HG03558 (cell line): ENCODE data around the gene CYP2S1.
"Not testable (repeated sequence)": the region's sequence is repeated elsewhere in the genome, so short reads cannot be mapped to it uniquely, and the experiment has no call there.

ENCODE experiments used
- ATAC-seq: cut with Tn5 transposase; IDR thresholded peaks from one replicate; pipeline ENCODE4 v1.9.1; 2021; ENCODE audit warnings: moderate number of reproducible peaks; ENCODE audit not compliant: unreplicated experiment; ENCODE audit errors: extremely low read depth

The CYP2S1 gene

GRCh38 chr19:41192574-41193429 lies at the start of gene CYP2S1:
Gene CYP2S1, plus strand, starts transcription at chr19:41193219. Its CDS starts 46 bp downstream, at chr19:41193265.
- ATAC-seq = no peak

- ATAC-seq = no peak
These were observed 48.6 kb upstream of the CYP2S1 start for GRCh38 chr19:41144403-41144802.

- ATAC-seq = no peak
These were observed 43.2 kb upstream of the CYP2S1 start for GRCh38 chr19:41149831-41150230.

- ATAC-seq = not testable (repeated sequence)
These were observed 42.0 kb upstream of the CYP2S1 start for GRCh38 chr19:41150986-41151385.

DNA sequence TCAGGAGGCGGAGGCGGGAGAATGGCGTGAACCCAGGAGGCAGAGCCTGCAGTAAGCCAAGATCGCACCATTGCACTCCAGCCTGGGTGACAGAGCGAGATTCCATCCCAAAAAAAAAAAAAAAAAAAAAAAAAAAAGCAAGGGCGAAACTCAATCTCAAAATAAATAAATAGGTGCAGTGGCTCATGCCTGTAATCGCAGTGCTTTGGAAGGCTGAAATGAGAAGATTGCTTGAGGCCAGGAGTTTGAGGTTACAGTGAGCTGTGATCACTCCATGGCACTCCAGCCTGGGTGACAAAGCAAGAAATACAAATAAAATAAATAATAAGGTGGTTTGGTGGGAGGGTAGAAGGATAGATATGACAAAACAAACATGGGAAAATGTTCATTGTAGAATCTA lies 39.0 kb upstream of the CYP2S1 start:
- ATAC-seq = no peak

DNA sequence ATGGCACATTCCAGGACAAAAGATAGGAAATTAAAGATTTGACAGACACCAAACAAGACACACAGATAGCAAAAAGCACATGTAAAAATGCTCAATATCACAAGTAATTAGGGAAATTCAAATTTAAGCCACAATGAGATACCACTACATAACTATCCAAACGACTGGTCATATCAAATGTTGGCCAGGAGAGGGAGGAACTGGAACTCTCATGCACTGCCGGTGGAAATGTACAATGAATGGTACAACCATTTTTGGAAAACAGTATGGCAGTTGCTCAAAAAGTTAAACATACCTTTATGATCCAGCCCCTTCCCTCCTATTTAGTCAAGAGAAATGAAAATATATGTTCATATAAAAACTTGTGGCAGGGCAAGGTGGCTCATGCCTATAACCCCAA lies 36.8 kb upstream of the CYP2S1 start:
- ATAC-seq = no peak

- no peak for ATAC-seq
These were observed 33.1 kb upstream of the CYP2S1 start for GRCh38 chr19:41159881-41160280.

DNA sequence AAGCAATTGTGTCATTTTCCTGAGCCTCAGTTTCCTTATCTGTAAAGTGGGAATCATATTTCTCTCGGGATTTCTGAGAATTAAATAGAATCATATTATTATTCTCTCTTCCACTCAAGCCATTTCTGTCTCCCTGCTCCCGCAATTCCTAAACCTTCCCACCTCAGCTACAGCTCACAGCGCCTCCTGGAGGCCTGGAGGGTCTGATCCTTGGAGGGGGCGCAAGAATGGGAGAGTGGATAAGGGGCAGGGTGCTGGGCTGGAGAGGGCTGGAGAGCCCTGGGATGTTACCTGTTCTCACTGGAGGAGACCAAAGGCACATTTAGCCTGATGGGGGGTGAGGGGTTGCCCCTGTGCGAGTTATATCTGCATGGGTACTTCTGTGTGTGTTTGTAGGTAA lies 31.1 kb upstream of the CYP2S1 start:
- no peak for ATAC-seq

DNA sequence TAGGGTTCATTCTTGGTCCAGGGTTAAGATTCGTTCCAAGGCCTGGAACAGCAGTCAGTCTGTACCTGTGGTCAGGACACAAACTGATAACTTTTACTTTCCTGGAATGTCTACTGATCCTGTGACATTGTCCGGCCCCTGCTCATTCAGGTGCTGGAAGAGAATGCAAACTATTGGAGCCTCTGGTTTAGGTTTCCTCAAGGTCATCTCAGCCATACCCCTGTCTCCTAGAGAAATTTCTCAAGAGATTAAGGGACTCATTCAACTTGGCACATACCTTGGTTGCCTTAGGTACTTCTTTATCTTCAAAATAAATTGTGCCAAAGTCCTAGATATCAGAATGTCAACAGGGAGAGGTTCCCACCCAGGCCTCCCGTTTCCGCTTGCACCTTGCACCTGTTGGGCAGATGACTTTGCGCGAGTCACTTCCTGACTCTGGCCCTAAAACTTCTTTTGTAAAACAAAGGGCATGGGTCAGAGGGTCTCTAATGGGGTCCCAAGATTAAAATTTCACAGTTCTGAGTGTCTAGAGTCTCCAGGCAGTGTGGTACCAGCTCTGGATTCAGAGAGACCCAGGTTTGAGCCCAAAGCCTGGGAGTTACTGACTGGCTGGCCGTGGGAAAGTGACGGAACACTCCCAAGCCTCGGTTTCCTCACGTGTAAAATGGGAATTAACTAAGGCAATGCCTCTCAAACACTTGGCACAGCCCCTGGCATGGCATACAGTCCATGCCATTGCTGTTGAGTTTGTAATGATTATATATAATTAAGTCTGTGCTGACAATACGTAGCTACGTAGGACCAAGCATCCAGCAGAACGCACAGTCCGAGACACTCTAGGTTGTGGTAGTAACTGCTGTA lies 25.8 kb upstream of the CYP2S1 start:
- no peak for ATAC-seq

DNA sequence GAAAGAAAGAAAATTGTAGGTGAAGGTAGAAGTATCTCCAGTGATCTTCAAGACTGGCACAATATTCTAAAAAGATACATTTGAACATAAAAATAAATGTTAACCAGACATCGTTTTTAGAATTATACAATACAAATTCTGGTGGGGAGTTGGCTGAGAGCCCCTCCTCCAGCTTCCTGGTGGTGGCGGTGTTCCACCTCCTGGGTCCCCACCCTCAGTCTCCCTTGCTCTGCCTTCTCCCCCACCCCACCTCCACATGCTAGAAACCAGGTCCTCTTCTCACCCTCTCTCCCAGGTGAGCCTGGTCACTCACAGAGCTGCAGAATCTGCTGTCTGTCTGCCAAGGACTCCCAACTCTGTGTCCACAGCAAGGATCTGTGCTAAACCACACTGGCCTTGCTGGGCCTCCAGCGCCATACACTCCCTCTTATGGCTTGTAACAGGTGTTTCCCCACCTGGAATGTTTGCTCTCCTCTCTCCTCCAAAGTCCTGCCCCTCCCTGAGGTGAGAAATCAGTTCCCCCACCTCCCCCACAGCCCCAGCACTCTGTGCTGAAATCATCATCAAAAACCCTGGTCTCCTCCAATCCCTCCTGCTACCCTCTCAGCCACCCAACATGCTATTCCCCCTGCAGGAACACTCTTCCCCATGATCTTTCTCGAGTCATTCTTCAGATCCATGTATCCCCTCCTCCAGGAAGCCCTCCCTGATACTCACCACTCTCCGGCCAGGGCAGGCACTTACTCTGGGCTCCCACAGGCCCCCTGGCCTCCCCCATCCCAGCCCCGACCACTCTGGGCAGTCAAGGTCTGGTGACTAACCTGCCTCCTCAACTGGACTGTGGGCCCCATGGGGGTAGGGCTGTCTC lies 20.5 kb upstream of the CYP2S1 start:
- ATAC-seq = no peak

- ATAC-seq = no peak
These were observed 18.6 kb upstream of the CYP2S1 start for GRCh38 chr19:41174297-41174928.

- ATAC-seq = no peak
These were observed 16.9 kb upstream of the CYP2S1 start for GRCh38 chr19:41175801-41176777.

DNA sequence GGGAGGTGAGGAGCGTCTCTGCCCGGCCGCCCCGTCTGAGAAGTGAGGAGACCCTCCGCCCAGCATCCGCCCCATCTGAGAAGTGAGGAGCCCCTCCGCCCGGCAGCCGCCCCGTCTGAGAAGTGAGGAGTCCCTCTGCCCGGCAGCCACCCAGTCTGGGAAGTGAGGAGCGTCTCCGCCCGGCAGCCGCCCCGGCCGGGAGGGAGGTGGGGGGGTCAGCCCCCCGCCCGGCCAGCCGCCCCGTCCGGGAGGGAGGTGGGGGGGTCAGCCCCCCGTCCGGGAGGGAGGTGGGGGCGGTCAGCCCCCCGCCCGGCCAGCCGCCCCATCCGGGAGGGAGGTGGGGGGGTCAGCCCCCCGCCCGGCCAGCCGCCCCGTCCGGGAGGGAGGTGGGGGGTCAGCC lies 12.8 kb upstream of the CYP2S1 start:
- not testable (repeated sequence) for ATAC-seq

DNA sequence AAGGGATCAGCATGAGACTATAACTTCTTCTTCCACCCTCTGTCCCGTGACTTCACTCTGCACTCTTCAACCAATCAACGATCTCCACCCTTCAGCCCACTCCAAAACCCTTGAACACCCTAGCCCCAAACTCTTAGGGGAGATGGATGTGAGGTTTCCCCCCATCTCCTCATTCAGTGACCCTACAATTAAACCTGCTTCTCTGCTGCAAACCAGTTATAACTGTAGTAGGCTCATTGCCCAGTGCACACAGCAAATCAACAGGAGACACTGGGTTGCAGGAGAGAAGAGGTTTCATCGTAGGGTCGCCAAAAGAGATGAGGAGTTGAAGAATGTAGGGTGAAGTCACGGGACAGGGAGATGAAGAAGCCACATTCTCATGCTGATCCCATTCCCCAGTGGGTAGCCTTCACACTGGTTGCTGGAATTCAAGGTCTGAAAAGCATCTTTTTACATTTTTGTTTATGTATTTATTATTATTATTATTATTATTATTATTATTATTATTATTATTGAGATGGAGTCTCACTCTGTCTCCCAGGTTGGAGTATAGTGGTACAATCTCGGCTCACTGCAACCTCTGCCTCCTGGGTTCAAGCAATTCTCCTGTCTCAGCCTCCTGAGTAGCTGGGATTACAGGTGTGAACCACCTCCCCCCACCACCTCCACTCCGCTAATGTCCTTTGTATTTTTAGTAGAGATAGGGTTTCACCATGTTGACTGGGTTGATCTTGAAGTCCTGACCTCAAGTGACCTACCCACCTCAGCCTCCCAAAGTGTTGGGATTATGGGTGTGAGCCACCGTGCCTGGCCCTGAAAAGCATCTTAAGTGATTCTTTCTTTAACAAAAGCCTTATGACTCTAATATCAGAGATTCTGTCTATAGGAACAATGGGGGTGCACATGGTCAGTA lies 5.8 kb upstream of the CYP2S1 start:
- no peak for ATAC-seq

DNA sequence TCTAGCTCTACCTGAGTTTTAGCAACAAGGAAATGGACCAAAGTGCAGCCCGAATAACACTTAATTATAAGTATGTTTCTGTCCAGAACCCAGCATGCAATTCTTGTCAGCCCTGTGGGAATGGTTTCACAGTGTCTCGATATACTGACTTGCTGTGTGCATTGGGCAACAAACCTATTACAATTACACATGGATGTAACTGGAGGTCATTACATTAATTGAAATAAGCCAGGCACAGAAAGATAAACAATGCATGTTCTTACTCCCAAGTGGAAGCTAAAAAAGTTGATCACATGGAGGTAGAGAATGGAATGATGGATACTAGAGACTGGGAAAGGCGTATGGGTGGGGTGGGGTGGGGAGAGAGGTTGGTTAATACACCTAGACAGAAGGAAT lies 5.1 kb upstream of the CYP2S1 start:
- no peak for ATAC-seq

- ATAC-seq = no peak
These were observed 3.5 kb upstream of the CYP2S1 start for GRCh38 chr19:41189425-41190065.

DNA sequence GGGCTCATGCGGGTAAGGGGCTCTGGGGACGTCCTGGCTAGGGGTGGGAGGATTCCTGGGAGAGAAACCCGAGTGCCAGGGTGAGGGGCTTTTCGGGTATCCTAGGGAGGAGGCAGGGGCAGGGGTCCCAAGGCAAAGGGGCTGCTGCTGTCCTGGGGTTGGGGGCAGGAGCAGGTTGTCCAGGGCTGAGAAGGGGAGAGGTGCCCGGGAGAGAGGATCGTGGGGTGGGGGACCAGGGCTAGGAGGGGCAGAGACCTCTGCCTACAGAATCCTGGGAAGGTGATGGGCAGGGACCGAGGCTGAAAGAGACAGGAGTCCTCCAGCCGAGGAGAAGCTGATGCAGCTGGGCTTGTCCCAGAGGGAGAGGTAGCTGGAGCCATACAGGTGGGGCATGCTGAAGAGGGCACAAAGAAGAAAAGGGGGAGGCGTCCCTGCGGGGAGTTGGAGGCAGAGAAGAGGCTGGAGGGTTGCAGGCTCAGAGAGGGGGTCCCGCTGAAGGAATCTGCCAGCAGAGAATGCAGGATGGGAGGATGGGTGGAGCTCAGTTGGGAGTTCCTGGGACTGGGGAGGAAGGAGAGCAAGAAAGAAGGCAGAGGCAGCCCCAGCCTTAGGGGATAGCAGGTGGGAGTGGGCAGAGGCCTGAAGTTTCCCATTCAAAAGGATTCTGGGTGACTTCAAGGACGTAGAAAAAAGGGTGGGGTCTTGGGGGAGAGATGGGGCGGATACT lies 574 bp downstream of the CYP2S1 start:
- no peak for ATAC-seq
